Central memory CD4-positive, alpha-beta T cell (primary cell): ENCODE measurements around the gene ZNF521.

Source experiments
- DNase-seq: peaks from one replicate; pipeline ENCODE4 v3.0.0; 2022

ZNF521 gene

GRCh38 chr18:25164848-25165811 is 186.8 kb downstream of the ZNF521 start:
- no peak for DNase-seq

GRCh38 chr18:25164211-25164847 is 187.6 kb downstream of the ZNF521 start:
- no peak for DNase-seq

- no peak for DNase-seq
Observed at GRCh38 chr18:25153426-25153825, 198.5 kb downstream of the ZNF521 start.

GRCh38 chr18:25147877-25148488 is 204.0 kb downstream of the ZNF521 start:
- DNase-seq = no peak

GRCh38 chr18:25146512-25146910 is 205.5 kb downstream of the ZNF521 start:
- DNase-seq = no peak

- DNase-seq = no peak
Observed at GRCh38 chr18:25145731-25146511, 206.0 kb downstream of the ZNF521 start.

GRCh38 chr18:25144820-25145219 is 207.1 kb downstream of the ZNF521 start:
- no peak for DNase-seq

GRCh38 chr18:25141886-25142285 is 210.1 kb downstream of the ZNF521 start:
- DNase-seq = no peak

- DNase-seq = no peak
Observed at GRCh38 chr18:25141399-25141798, 210.6 kb downstream of the ZNF521 start.

- DNase-seq = no peak
Observed at GRCh38 chr18:25140962-25141308, 211.0 kb downstream of the ZNF521 start.

GRCh38 chr18:25140124-25140961 is 211.6 kb downstream of the ZNF521 start:
- DNase-seq = no peak

GRCh38 chr18:25137197-25137472 is 214.8 kb downstream of the ZNF521 start:
- DNase-seq = no peak

GRCh38 chr18:25136416-25137196 is 215.4 kb downstream of the ZNF521 start:
- DNase-seq = no peak

- no peak for DNase-seq
Observed at GRCh38 chr18:25134861-25135260, 217.1 kb downstream of the ZNF521 start.

GRCh38 chr18:25133879-25134278 is 218.1 kb downstream of the ZNF521 start:
- DNase-seq = no peak

GRCh38 chr18:25132786-25133496 is 219.0 kb downstream of the ZNF521 start:
- no peak for DNase-seq

GRCh38 chr18:25126751-25127150 is 225.2 kb downstream of the ZNF521 start:
- no peak for DNase-seq

GRCh38 chr18:25125680-25126079 is 226.3 kb downstream of the ZNF521 start:
- no peak for DNase-seq

GRCh38 chr18:25123438-25124232 is 228.3 kb downstream of the ZNF521 start:
- DNase-seq = no peak

- DNase-seq = no peak
Observed at GRCh38 chr18:25121442-25121841, 230.5 kb downstream of the ZNF521 start.
